A549 (cell line): ENCODE results near the gene IP6K1. TPM values are rescaled to one million over a fixed set of nuclear protein-coding genes. Genes with fewer than 3 reads are reported as not detected.

Source experiments
- ATAC-seq, 2 experiments: fragments of 200-7000 bp in 1 of 2; fragments of >200 bp in 1 of 2; cut with Nextera tagmentation in 1 of 2; cut with Tn5 transposase in 1 of 2; 3 replicates each; pipeline versions ENCODE4 v1.8.0 to v1.9.1; 2018 to 2020; ENCODE audit warnings: mild to moderate bottlenecking in 1 of 2, moderate library complexity in 1 of 2
- CTCF ChIA-PET: fragments of 300-600 bp; sonication (Branson Sonifier 250); formaldehyde crosslinking; extraction: SDS; loops from one replicate; lab custom pipeline; 2021; ENCODE audit warnings: antibody characterized with exemption, inconsistent platforms; lab: Yijun Ruan, JAX
- POLR2A ChIA-PET: fragments of 350-600 bp; formaldehyde crosslinking; extraction: SDS; loops from one replicate; lab custom pipeline; 2021; ENCODE audit warnings: antibody characterized with exemption, inconsistent platforms; lab: Yijun Ruan, JAX
- DNase-seq, 2 experiments: peaks; one replicate each; pipeline versions ENCODE4 v3.0.0 to v3.0.0-alpha.2; 2011 to 2016; ENCODE audit warnings: low read depth in 1 of 2, low spot score in 1 of 2
- FAIRE-seq: peaks from 2 replicates; lab custom pipeline; 2011; peaks lifted over from hg19 to GRCh38; lab: Jason Lieb, UNC
- H3K27ac ChIP-seq, 2 experiments: fragments of >200 bp; sonication (Bioruptor Twin); formaldehyde crosslinking; 3 replicates each; pipeline ENCODE4 v1.5.1; 2016 to 2017
- H3K4me1 ChIP-seq: fragments of >200 bp; sonication (Bioruptor Twin); formaldehyde crosslinking; 3 replicates; pipeline ENCODE4 v1.6.1; 2016
- H3K4me2 ChIP-seq: fragments of >200 bp; sonication (Bioruptor Twin); formaldehyde crosslinking; 3 replicates; pipeline ENCODE4 v1.6.1; 2016
- H3K4me3 ChIP-seq: fragments of >200 bp; sonication (Bioruptor Twin); formaldehyde crosslinking; 3 replicates; pipeline ENCODE4 v1.5.1; 2016
- H3K9me3 ChIP-seq: fragments of >200 bp; sonication (Bioruptor Twin); formaldehyde crosslinking; 3 replicates; pipeline ENCODE4 v1.6.1; 2016
- CBX8 ChIP-seq: fragments of 200-600 bp; sonication (generic); IDR thresholded peaks from 2 replicates; pipeline ENCODE4 v1.6.1; 2016
- EHF ChIP-seq: fragments of 250-450 bp; sonication (Bioruptor Pico); IDR thresholded peaks from 2 replicates; pipeline ENCODE4 v1.5.0; 2020; ENCODE audit warnings: mild to moderate bottlenecking
- EHMT2 ChIP-seq: fragments of 200-600 bp; sonication (generic); IDR thresholded peaks from 2 replicates; pipeline ENCODE4 v1.6.1; 2016; ENCODE audit warnings: antibody characterized with exemption, low read depth, mild to moderate bottlenecking, moderate library complexity
- ESRRA ChIP-seq: fragments of 150-350 bp; IDR thresholded peaks from 2 replicates; pipeline ENCODE4 v1.6.1; 2014; ENCODE audit warnings: mild to moderate bottlenecking, low read length, borderline replicate concordance
- FOSB ChIP-seq: fragments of 250-450 bp; sonication (Bioruptor Pico); IDR thresholded peaks from 2 replicates; pipeline ENCODE4 v1.5.0; 2020; ENCODE audit warnings: mild to moderate bottlenecking, moderate library complexity
- FOXS1 ChIP-seq: fragments of 250-450 bp; sonication (Bioruptor Pico); IDR thresholded peaks from 2 replicates; pipeline ENCODE4 v1.5.0; 2020; ENCODE audit warnings: mild to moderate bottlenecking, moderate library complexity
- HOXA7 ChIP-seq: fragments of 250-450 bp; sonication (Bioruptor Pico); IDR thresholded peaks from 2 replicates; pipeline ENCODE4 v1.5.0; 2020; ENCODE audit warnings: mild to moderate bottlenecking, moderate library complexity
- JUNB ChIP-seq: fragments of >200 bp; sonication (Bioruptor Twin); formaldehyde crosslinking; IDR thresholded peaks from 2 replicates; pipeline ENCODE4 v1.6.1; 2016
- KDM5A ChIP-seq: fragments of 200-600 bp; sonication (generic); IDR thresholded peaks from 2 replicates; pipeline ENCODE4 v1.6.1; 2016; ENCODE audit warnings: antibody characterized with exemption, mild to moderate bottlenecking
- MAFK ChIP-seq: fragments of 450-650 bp; IDR thresholded peaks from 2 replicates; pipeline ENCODE4 v1.6.1; 2014; ENCODE audit not compliant: partially characterized antibody
- MYC ChIP-seq: IDR thresholded peaks from 2 replicates; pipeline ENCODE4 v1.6.1; 2012; ENCODE audit warnings: mild to moderate bottlenecking, inconsistent platforms, low read length, improper control_type of control experiment, borderline replicate concordance
- NFE2L2 ChIP-seq: fragments of 150-350 bp; conservative IDR thresholded peaks from 2 replicates; pipeline ENCODE4 v1.6.1; 2014; ENCODE audit warnings: low read length
- NR3C1 ChIP-seq: fragments of >200 bp; sonication (Bioruptor Twin); formaldehyde crosslinking; IDR thresholded peaks from 3 replicates; pipeline ENCODE4 v1.6.1; 2017
- POLR2A ChIP-seq: IDR thresholded peaks from 2 replicates; pipeline ENCODE4 v1.6.1; 2012; ENCODE audit warnings: mild to moderate bottlenecking, low read length
- POLR2AphosphoS2 ChIP-seq: conservative IDR thresholded peaks from 2 replicates; pipeline ENCODE4 v1.6.1; 2012; ENCODE audit warnings: low read length, improper control_type of control experiment, inconsistent platforms
- RCOR1 ChIP-seq: fragments of 150-350 bp; IDR thresholded peaks from 2 replicates; pipeline ENCODE4 v1.6.1; 2014; ENCODE audit warnings: antibody characterized with exemption, low read length, low read depth
- RFX5 ChIP-seq: fragments of 450-650 bp; IDR thresholded peaks from 2 replicates; pipeline ENCODE4 v1.7.1; 2014; ENCODE audit warnings: antibody characterized with exemption, mild to moderate bottlenecking, moderate library complexity
- SREBF2 ChIP-seq: fragments of 450-650 bp; IDR thresholded peaks from 2 replicates; pipeline ENCODE4 v1.6.1; 2014; ENCODE audit warnings: mild to moderate bottlenecking, moderate library complexity
- TFCP2L1 ChIP-seq: fragments of 250-450 bp; sonication (Bioruptor Pico); IDR thresholded peaks from 2 replicates; pipeline ENCODE4 v1.5.0; 2021; ENCODE audit warnings: mild to moderate bottlenecking
- ZC3H11A ChIP-seq: fragments of 450-650 bp; IDR thresholded peaks from 2 replicates; pipeline ENCODE4 v1.6.1; 2014; ENCODE audit warnings: antibody characterized with exemption, mild to moderate bottlenecking
- ZFP36 ChIP-seq: fragments of 450-650 bp; IDR thresholded peaks from 2 replicates; pipeline ENCODE4 v1.6.1; 2014; ENCODE audit warnings: borderline replicate concordance; ENCODE audit not compliant: partially characterized antibody
- ZNF302 ChIP-seq: fragments of 250-450 bp; sonication (Bioruptor Pico); IDR thresholded peaks from 2 replicates; pipeline ENCODE4 v1.9.0; 2021; ENCODE audit warnings: inconsistent platforms, mild to moderate bottlenecking, moderate library complexity
- WGBS: methylation state at CpG from one replicate; pipeline ENCODE4 v1.1.6; 2017; ENCODE audit errors: missing lambda C conversion rate; 5-methylcytosine and 5-hydroxymethylcytosine counted together
- polyA plus RNA-seq, 4 experiments: library from polyadenylated mRNA; depleted of rRNA in 3 of 4; stranded (reverse); fragments of >200 nt; fragmentation: RNase III in 1 of 4; extraction: RNeasy Plus Mini Kit Qiagen cat#74134 plus additional on column Dnase treatment in 1 of 4; gene quantifications; 2 replicates in 3 of 4; 3 replicates in 1 of 4; pipeline ENCODE4 v1.2.3, GENCODE V29; 2011 to 2017
- TF ChIP-seq, protein P1 (sequence below): IDR thresholded peaks from 2 replicates; pipeline ENCODE4 v1.6.1; 2012
- TF ChIP-seq, protein P2 (sequence below): fragments of 250-450 bp; sonication (Bioruptor Pico); IDR thresholded peaks from 2 replicates; pipeline ENCODE4 v1.5.0; 2020; ENCODE audit warnings: low read depth, mild to moderate bottlenecking, moderate library complexity
- TF ChIP-seq, protein P3 (sequence below): fragments of >200 bp; sonication (Bioruptor Twin); formaldehyde crosslinking; IDR thresholded peaks from 2 replicates; pipeline ENCODE4 v1.6.1; 2016
- TF ChIP-seq, protein P4 (sequence below): fragments of 200-600 bp; sonication (generic); IDR thresholded peaks from 2 replicates; pipeline ENCODE4 v1.6.1; 2016; ENCODE audit warnings: antibody characterized with exemption, mild to moderate bottlenecking, moderate library complexity

The IP6K1 gene
- polyA plus RNA-seq, 2 of the 4 experiments (the other 2 are of a cell fraction), result 16.2 to 22.2 TPM

DNA sequence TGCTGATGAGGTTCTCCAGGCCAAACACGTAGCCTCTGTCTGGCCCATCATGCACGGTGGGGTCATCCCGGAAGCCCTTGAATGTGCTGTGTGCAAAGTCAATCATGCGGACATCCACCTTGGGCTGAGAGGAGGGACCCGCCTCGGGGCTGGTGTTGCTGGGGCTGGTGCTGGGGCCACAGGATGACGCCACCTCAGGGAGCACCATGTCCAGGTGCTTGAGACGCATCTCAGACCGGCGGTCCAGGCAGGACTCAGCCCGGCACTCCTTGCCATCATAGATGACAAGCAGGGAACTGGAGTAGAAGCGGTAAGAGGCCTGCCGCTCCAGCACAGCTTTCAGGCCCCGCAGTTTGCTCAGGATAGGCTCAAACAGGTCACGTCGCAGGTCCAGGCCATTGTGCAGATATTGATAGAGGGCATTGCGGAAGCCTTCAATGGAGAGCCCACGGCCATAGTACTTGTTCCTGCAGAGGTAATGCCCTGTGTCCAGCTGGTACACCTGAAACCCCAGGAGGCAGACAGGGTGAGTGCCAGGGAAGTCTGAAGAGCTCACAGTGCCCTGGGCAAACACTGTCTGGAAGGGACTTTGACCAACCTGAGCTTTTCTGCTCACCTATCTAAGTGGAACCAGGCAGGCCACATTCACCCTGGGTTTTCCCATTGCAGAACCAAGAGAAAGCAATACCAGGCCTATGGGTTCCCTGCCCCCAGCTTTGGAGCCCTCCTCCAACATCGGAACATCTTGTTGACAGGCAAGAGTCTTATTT is 59.0 kb downstream of the IP6K1 start:
- no peak for DNase-seq
- Histone ChIP-seq H3K9me3 (no peaks in the 10 kb centered on the region), H3K27ac (no peak overlapping the region)
- 93% methylated on average over 12 of the region's 19 CpGs for WGBS
- FAIRE-seq, result no peak
- TF ChIP-seq EHMT2 (no peak), ESRRA (no peak), TFCP2L1 (CRISPR knock-in tag) (no peak), FOXS1 (CRISPR knock-in tag) (no peak), ZNF302 (CRISPR knock-in tag) (no peak), RCOR1 (no peak), MYC (no peak), SREBF2 (no peak), ZC3H11A (no peak), ZFP36 (no peak)
- TF ChIP-seq, protein P1, sequence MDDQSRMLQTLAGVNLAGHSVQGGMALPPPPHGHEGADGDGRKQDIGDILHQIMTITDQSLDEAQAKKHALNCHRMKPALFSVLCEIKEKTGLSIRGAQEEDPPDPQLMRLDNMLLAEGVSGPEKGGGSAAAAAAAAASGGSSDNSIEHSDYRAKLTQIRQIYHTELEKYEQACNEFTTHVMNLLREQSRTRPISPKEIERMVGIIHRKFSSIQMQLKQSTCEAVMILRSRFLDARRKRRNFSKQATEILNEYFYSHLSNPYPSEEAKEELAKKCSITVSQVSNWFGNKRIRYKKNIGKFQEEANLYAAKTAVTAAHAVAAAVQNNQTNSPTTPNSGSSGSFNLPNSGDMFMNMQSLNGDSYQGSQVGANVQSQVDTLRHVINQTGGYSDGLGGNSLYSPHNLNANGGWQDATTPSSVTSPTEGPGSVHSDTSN, result no peak
- TF ChIP-seq, protein P2, sequence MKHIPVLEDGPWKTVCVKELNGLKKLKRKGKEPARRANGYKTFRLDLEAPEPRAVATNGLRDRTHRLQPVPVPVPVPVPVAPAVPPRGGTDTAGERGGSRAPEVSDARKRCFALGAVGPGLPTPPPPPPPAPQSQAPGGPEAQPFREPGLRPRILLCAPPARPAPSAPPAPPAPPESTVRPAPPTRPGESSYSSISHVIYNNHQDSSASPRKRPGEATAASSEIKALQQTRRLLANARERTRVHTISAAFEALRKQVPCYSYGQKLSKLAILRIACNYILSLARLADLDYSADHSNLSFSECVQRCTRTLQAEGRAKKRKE, result no peak
- TF ChIP-seq, all 56 proteins: peak for 0
- H3K4me2 ChIP-seq, result no peak overlapping the region
- H3K4me1 ChIP-seq, result peaks cover 13% of the 10 kb centered on the region
- POLR2A ChIA-PET, result no interaction called here
- CTCF ChIA-PET, result no interaction called here
- H3K4me3 ChIP-seq, result no peak overlapping the region
- ATAC-seq, result no peak

DNA sequence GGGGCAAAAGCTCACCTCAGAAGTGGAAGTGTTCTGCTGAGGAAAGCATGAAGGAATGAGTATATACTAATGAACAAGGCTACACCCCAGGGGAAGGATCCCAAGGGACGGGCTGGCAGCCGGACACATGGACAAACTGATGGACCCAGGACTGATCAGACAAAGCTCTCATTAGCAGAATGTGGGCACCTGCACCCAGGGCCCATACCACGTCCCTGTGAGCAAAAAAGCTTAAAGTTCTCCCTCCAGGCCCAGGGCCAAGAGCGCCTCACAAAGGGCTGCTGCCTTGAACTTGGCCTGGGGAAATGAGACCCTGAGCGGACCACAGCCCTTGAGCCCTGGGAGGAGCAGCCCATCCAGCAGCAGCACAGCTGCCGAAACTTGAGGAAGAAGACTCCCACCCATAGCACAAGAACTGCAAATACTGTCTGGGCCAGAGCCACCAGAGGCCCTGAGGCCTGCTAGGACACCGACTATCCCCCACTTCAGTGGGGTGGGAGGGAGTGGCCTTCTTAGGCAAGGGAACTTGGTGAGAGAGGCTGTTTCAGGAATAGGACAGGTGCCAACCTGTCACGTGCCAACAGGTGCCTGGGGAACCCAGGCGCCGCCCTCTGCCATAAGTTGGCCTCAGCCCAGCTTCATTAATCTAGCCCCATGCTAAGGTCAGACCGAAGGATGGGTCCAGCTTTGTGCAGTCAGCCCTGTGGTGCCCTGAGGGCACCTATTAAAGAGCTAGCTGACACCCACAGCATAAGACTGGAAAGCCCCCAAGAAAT is 60.2 kb downstream of the IP6K1 start:
- 94% methylated on average over 10 of the region's 11 CpGs for WGBS
- CTCF ChIA-PET, result no interaction called here
- POLR2A ChIA-PET, result no interaction called here
- TF ChIP-seq NFE2L2 (no peak), POLR2A (no peak), TFCP2L1 (CRISPR knock-in tag) (no peak), FOXS1 (CRISPR knock-in tag) (no peak), EHMT2 (no peak)
- TF ChIP-seq, protein P3, sequence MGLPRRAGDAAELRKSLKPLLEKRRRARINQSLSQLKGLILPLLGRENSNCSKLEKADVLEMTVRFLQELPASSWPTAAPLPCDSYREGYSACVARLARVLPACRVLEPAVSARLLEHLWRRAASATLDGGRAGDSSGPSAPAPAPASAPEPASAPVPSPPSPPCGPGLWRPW, result no peak
- ATAC-seq, result no peak
- no peak overlapping the region for H3K4me3 ChIP-seq
- no peak for FAIRE-seq
- H3K27ac ChIP-seq, result no peak overlapping the region
- no peaks in the 10 kb centered on the region for H3K9me3 ChIP-seq
- peaks cover 14% of the 10 kb centered on the region for H3K4me1 ChIP-seq
- no peak for DNase-seq
- H3K4me2 ChIP-seq, result no peak overlapping the region

DNA sequence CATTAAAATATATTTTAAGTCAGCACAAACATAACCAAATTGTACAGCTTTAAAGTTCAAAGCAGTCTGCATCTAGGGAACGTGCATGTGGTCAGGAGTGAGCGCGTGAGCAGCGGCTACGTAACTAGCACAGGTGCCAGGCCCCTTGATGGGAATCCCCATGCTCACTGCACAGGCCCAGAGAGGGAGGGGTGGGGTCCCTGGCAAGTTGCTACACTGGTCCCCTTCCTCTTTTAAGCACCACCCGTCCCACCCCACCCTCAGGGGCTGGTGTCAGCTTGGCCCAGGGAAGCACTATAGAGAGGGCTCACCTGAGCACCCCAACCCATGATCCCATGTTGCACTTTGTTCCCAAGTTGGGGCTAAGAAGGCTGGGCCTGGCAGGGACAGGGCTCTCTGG is 61.8 kb downstream of the IP6K1 start:
- POLR2A ChIA-PET, result no interaction called here
- 63% methylated on average over 6 of the region's 6 CpGs for WGBS
- H3K4me1 ChIP-seq, result peaks cover 14% of the 10 kb centered on the region
- peak overlapping the region; percentile 54 for H3K4me3 ChIP-seq
- H3K4me2 ChIP-seq, result peak overlapping the region; percentile 80
- no peaks in the 10 kb centered on the region for H3K9me3 ChIP-seq
- no peak for FAIRE-seq
- no peak for TF ChIP-seq ZFP36
- no peak for TF ChIP-seq ZNF302 (CRISPR knock-in tag)
- TF ChIP-seq JUNB, result no peak
- TF ChIP-seq EHF (CRISPR knock-in tag), result no peak
- TF ChIP-seq POLR2A, result no peak
- TF ChIP-seq EHMT2, result no peak
- no peak for TF ChIP-seq HOXA7 (CRISPR knock-in tag)
- TF ChIP-seq NR3C1, result no peak
- TF ChIP-seq, protein P4, sequence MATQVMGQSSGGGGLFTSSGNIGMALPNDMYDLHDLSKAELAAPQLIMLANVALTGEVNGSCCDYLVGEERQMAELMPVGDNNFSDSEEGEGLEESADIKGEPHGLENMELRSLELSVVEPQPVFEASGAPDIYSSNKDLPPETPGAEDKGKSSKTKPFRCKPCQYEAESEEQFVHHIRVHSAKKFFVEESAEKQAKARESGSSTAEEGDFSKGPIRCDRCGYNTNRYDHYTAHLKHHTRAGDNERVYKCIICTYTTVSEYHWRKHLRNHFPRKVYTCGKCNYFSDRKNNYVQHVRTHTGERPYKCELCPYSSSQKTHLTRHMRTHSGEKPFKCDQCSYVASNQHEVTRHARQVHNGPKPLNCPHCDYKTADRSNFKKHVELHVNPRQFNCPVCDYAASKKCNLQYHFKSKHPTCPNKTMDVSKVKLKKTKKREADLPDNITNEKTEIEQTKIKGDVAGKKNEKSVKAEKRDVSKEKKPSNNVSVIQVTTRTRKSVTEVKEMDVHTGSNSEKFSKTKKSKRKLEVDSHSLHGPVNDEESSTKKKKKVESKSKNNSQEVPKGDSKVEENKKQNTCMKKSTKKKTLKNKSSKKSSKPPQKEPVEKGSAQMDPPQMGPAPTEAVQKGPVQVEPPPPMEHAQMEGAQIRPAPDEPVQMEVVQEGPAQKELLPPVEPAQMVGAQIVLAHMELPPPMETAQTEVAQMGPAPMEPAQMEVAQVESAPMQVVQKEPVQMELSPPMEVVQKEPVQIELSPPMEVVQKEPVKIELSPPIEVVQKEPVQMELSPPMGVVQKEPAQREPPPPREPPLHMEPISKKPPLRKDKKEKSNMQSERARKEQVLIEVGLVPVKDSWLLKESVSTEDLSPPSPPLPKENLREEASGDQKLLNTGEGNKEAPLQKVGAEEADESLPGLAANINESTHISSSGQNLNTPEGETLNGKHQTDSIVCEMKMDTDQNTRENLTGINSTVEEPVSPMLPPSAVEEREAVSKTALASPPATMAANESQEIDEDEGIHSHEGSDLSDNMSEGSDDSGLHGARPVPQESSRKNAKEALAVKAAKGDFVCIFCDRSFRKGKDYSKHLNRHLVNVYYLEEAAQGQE, result no peak
- no peak for TF ChIP-seq RFX5
- TF ChIP-seq KDM5A, result no peak
- TF ChIP-seq FOXS1 (CRISPR knock-in tag), result no peak
- no peak for TF ChIP-seq POLR2AphosphoS2
- TF ChIP-seq FOSB (CRISPR knock-in tag), result no peak
- TF ChIP-seq TFCP2L1 (CRISPR knock-in tag), result no peak
- TF ChIP-seq CBX8, result no peak
- TF ChIP-seq MAFK, result no peak
- no peak for DNase-seq
- CTCF ChIA-PET, result interaction anchor here (1.2 to 2.1 kb wide), 2 partner anchors 12 to 116 kb away, joined by 3 to 7 read pairs; no protein-coding TSS in a partner anchor
- ATAC-seq, result no peak
- peak overlapping the region; percentile 92 to 99 for H3K27ac ChIP-seq
